Mesenteric fat pad (tissue), 1 donor: ENCODE results near the gene CNPY3. TPM values are rescaled to one million over a fixed set of nuclear protein-coding genes. Genes with fewer than 3 reads are reported as not detected.
"Not testable (repeated sequence)": the region's sequence is repeated elsewhere in the genome, so short reads cannot be mapped to it uniquely, and the experiment has no call there.

ENCODE experiments used
- DNase-seq: peaks from one replicate; pipeline ENCODE4 v3.0.0-alpha.2; 2020; ENCODE audit warnings: low spot score
- total RNA-seq: library from RNA; stranded (reverse); fragmentation: NEBNext Ultra II Directional; extraction: Animal tissue kit (Norgen Biotek cat#: 25700); gene quantifications from one replicate; pipeline ENCODE4 v1.2.1, GENCODE V29; 2021
- donor health status: DM: yes; HTN: yes; CAD: no.

CNPY3 gene
- total RNA-seq, 1 donor from 2014 or later: 27.4 TPM

- DNase-seq: no peak
Measured at GRCh38 chr6:42914546-42914945, 14.7 kb upstream of the CNPY3 start.

- DNase-seq: no peak
Measured at GRCh38 chr6:42915732-42916131, 13.5 kb upstream of the CNPY3 start, which contains the start of gene PTCRA. Gene PTCRA (plus strand): TSS chr6:42916053. CDS start chr6:42916070, 17 bp downstream.

GRCh38 chr6:42916288-42916687, 13.0 kb upstream of the CNPY3 start:
- DNase-seq: no peak

GRCh38 chr6:42921801-42922200, 7.5 kb upstream of the CNPY3 start:
- DNase-seq: no peak

GRCh38 chr6:42923666-42924065, 5.6 kb upstream of the CNPY3 start:
- DNase-seq: no peak

- DNase-seq: no peak
Measured at GRCh38 chr6:42925248-42925857, 3.9 kb upstream of the CNPY3 start.

- DNase-seq: no peak
Measured at GRCh38 chr6:42929821-42930360, 611 bp downstream of the CNPY3 start.

GRCh38 chr6:42932412-42932811, 3.1 kb downstream of the CNPY3 start:
- DNase-seq: no peak

GRCh38 chr6:42933205-42933604, 3.9 kb downstream of the CNPY3 start:
- DNase-seq: no peak

GRCh38 chr6:42935322-42935721, 6.0 kb downstream of the CNPY3 start:
- no peak for DNase-seq

- no peak for DNase-seq
Measured at GRCh38 chr6:42936398-42936797, 7.1 kb downstream of the CNPY3 start.

GRCh38 chr6:42937548-42938427, 8.5 kb downstream of the CNPY3 start:
- DNase-seq: no peak

- no peak for DNase-seq
Measured at GRCh38 chr6:42938428-42938796, 9.1 kb downstream of the CNPY3 start.

GRCh38 chr6:42938987-42939809, 9.9 kb downstream of the CNPY3 start:
- DNase-seq: no peak

GRCh38 chr6:42939810-42940167, 10.5 kb downstream of the CNPY3 start:
- no peak for DNase-seq

- no peak for DNase-seq
Measured at GRCh38 chr6:42940493-42941045, 11.3 kb downstream of the CNPY3 start.

GRCh38 chr6:42941356-42941755, 12.1 kb downstream of the CNPY3 start:
- not testable (repeated sequence) for DNase-seq

- no peak for DNase-seq
Measured at GRCh38 chr6:42942444-42942843, 13.2 kb downstream of the CNPY3 start.

- DNase-seq: no peak
Measured at GRCh38 chr6:42947950-42948349, 18.7 kb downstream of the CNPY3 start.

GRCh38 chr6:42952389-42952788, 23.1 kb downstream of the CNPY3 start:
- no peak for DNase-seq

- DNase-seq: not testable (repeated sequence)
Measured at GRCh38 chr6:42954405-42954804, 25.1 kb downstream of the CNPY3 start.
